ENCODE results near the gene LRMDA.
"Not testable (repeated sequence)": the region's sequence is repeated elsewhere in the genome, so short reads cannot be mapped to it uniquely, and the experiment has no call there.

Gene LRMDA

GRCh38 chr10:75507469-75507868 is 76.0 kb downstream of the LRMDA start:
- DNase-seq (ENCODE audit: low read depth in 2 of 2): no peak

- DNase-seq (ENCODE audit: low read depth in 2 of 2): no peak
Observed at GRCh38 chr10:75508239-75508813, 76.9 kb downstream of the LRMDA start.

- no peak for DNase-seq (ENCODE audit: low read depth in 2 of 2)
Observed at GRCh38 chr10:75508814-75509306, 77.4 kb downstream of the LRMDA start.

- no peak for DNase-seq (ENCODE audit: low read depth in 2 of 2)
Observed at GRCh38 chr10:75509706-75510105, 78.3 kb downstream of the LRMDA start.

- no peak for DNase-seq (ENCODE audit: low read depth in 2 of 2)
Observed at GRCh38 chr10:75511011-75511410, 79.6 kb downstream of the LRMDA start.

GRCh38 chr10:75512203-75512933 is 80.9 kb downstream of the LRMDA start:
- no peak for DNase-seq (ENCODE audit: low read depth in 2 of 2)

- no peak for DNase-seq (ENCODE audit: low read depth in 2 of 2)
Observed at GRCh38 chr10:75513292-75513885, 82.0 kb downstream of the LRMDA start.

- DNase-seq (ENCODE audit: low read depth in 2 of 2): no peak
Observed at GRCh38 chr10:75514830-75515229, 83.4 kb downstream of the LRMDA start.

GRCh38 chr10:75516154-75516553 is 84.7 kb downstream of the LRMDA start:
- DNase-seq (ENCODE audit: low read depth in 2 of 2): not testable (repeated sequence)

- not testable (repeated sequence) for DNase-seq (ENCODE audit: low read depth in 2 of 2)
Observed at GRCh38 chr10:75519213-75519612, 87.8 kb downstream of the LRMDA start.

- DNase-seq (ENCODE audit: low read depth in 2 of 2): not testable (repeated sequence)
Observed at GRCh38 chr10:75521194-75521829, 89.9 kb downstream of the LRMDA start.

- no peak for DNase-seq (ENCODE audit: low read depth in 2 of 2)
Observed at GRCh38 chr10:75525067-75525466, 93.6 kb downstream of the LRMDA start.

GRCh38 chr10:75525646-75526045 is 94.2 kb downstream of the LRMDA start:
- no peak for DNase-seq (ENCODE audit: low read depth in 2 of 2)

GRCh38 chr10:75527542-75527941 is 96.1 kb downstream of the LRMDA start:
- DNase-seq (ENCODE audit: low read depth in 2 of 2): no peak

- DNase-seq (ENCODE audit: low read depth in 2 of 2): no peak
Observed at GRCh38 chr10:75528392-75528791, 97.0 kb downstream of the LRMDA start.

- no peak for DNase-seq (ENCODE audit: low read depth in 2 of 2)
Observed at GRCh38 chr10:75530299-75530698, 98.9 kb downstream of the LRMDA start.

- DNase-seq (ENCODE audit: low read depth in 2 of 2): no peak
Observed at GRCh38 chr10:75531571-75532031, 100.2 kb downstream of the LRMDA start.

- DNase-seq (ENCODE audit: low read depth in 2 of 2): no peak
Observed at GRCh38 chr10:75532253-75532924, 101.0 kb downstream of the LRMDA start.

- DNase-seq (ENCODE audit: low read depth in 2 of 2): no peak
Observed at GRCh38 chr10:75538144-75538543, 106.7 kb downstream of the LRMDA start.

GRCh38 chr10:75538765-75539164 is 107.3 kb downstream of the LRMDA start:
- no peak for DNase-seq (ENCODE audit: low read depth in 2 of 2)

- no peak for DNase-seq (ENCODE audit: low read depth in 2 of 2)
Observed at GRCh38 chr10:75540357-75540966, 109.0 kb downstream of the LRMDA start.
